ENCODE measurements around the gene ENAM.

GRCh38 chr4:70594196-70594595, 34.3 kb upstream of the ENAM start:
- TF ChIP-seq CTCF (IDR thresholded peaks at IDR 0.05 in 8 of 11, conservative IDR thresholded peaks at IDR 0.05 in 3 of 11) (no peak), POLR2AphosphoS5 (IDR thresholded peaks at IDR 0.05) (no peak), POLR2A (IDR thresholded peaks at IDR 0.05) (no peak)
